Measurements from ENCODE around the gene RASGRF2. TPM values are rescaled to one million over a fixed set of nuclear protein-coding genes. Genes with fewer than 3 reads are reported as not detected.
A peak's percentile ranks its signal among the peaks of the same experiment; 100 is the strongest.

Gene RASGRF2
- total and polyA plus RNA-seq, 2 experiments from 2014 or later: 0.04 TPM; not detected in 1

DNA sequence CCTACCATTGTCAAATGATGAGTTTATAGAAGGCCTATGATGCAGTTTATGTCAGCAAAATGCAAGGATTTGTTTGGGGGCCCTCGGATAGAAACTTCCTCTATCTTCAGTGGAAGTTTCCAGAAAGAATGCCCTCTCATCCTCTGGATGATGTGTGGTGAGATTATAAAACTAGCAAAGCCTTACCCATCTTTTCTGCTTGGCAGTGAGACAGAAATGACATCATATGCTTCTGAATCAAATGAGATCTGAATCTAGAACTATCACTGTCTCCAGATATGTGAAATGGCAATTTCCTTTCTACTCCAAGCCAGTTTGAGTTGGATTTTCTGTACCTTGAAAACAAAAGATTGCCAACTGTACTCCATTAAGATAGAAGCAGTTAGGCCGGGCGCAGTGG is 212.5 kb downstream of the RASGRF2 start:
- no peaks in the 10 kb centered on the region for H3K79me2 ChIP-seq (ENCODE audit: insufficient read depth)
- no peak for TF ChIP-seq EZH2 (IDR thresholded peaks at IDR 0.05; ENCODE audit: insufficient read depth, poor library complexity, severe bottlenecking)
- TF ChIP-seq EZH2phosphoT487 (IDR thresholded peaks at IDR 0.05; ENCODE audit: insufficient read depth, low read depth): no peak

DNA sequence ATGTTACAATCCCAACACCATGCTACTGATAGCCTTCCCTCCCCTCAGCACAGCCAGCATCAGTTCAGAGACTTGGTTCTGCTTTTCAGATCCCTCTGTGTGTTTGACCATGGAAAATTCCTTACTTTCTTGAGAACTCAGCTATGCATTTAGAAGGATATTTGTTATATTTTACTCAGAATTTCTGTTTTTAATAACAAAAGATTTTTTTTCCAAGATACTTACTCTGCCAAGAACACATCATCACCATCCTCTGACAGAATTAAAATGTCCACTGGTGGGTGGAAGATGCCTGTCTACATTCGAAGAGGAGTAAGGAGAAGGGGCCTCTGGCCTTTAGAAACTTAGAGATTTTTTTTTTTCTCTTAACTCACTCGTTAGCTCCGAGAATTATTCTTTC is 216.9 kb downstream of the RASGRF2 start:
- in situ Hi-C loops (cut with MboI): loop anchor here (25.0 kb wide), 1 partner anchor 490 kb away; no protein-coding TSS in a partner anchor

More for the DNA sequence above, 212.5 kb downstream of the RASGRF2 start:
- no peaks in the 10 kb centered on the region for H3K9me2 ChIP-seq (ENCODE audit: insufficient read depth)
- no peaks in the 10 kb centered on the region for H3K27me3 ChIP-seq (replicated peaks; ENCODE audit: insufficient read depth)
- no peak overlapping the region for H3K4me2 ChIP-seq (ENCODE audit: unreplicated experiment)
- no peaks in the 10 kb centered on the region for H3F3A ChIP-seq (ENCODE audit: insufficient read depth)
- peak; percentile 2 for DNase-seq
- 65 to 71% methylated on average over 3 of the region's 3 CpGs for WGBS, 2 experiments (ENCODE audit: low coverage in 1 of 2, low lambda C conversion rate in 2 of 2, missing lambda C conversion rate in 2 of 2)
- no peaks in the 10 kb centered on the region for H3K36me3 ChIP-seq (ENCODE audit: low read depth)
- H3K4me3 ChIP-seq: no peak overlapping the region
- H3K4me1 ChIP-seq (ENCODE audit: insufficient read depth): no peaks in the 10 kb centered on the region
- no peak overlapping the region for H3K27ac ChIP-seq
- H4K20me1 ChIP-seq (ENCODE audit: insufficient read depth): no peaks in the 10 kb centered on the region
- no peak overlapping the region for H3K9ac ChIP-seq
- H3K9me3 ChIP-seq (ENCODE audit: low read depth): no peaks in the 10 kb centered on the region
- in situ Hi-C loops (cut with MboI): no loop called here
- H2AFZ ChIP-seq: no peak overlapping the region

GRCh38 chr5:81179959-81180358 is 219.8 kb downstream of the RASGRF2 start:
- Histone ChIP-seq H3K79me2 (ENCODE audit: insufficient read depth) (no peaks in the 10 kb centered on the region), H3K27me3 (replicated peaks; ENCODE audit: insufficient read depth) (no peaks in the 10 kb centered on the region), H3K4me1 (ENCODE audit: insufficient read depth) (no peaks in the 10 kb centered on the region), H3K9me3 (ENCODE audit: low read depth) (no peaks in the 10 kb centered on the region), H3K9me2 (ENCODE audit: insufficient read depth) (no peaks in the 10 kb centered on the region), H3K4me3 (no peak overlapping the region), H3K9ac (no peak overlapping the region), H3K27ac (no peak overlapping the region), H2AFZ (no peak overlapping the region), H3F3A (ENCODE audit: insufficient read depth) (no peaks in the 10 kb centered on the region), H4K20me1 (ENCODE audit: insufficient read depth) (no peaks in the 10 kb centered on the region), H3K36me3 (ENCODE audit: low read depth) (no peaks in the 10 kb centered on the region), H3K4me2 (ENCODE audit: unreplicated experiment) (no peak overlapping the region)
- WGBS, 2 experiments (ENCODE audit: low coverage in 1 of 2, low lambda C conversion rate in 2 of 2, missing lambda C conversion rate in 2 of 2): 83 to 84% methylated on average over 14 of the region's 14 CpGs
- DNase-seq: no peak
- in situ Hi-C loops (cut with MboI): loop anchor here (25.0 kb wide), 1 partner anchor 493 kb away; no protein-coding TSS in a partner anchor
- no peak for TF ChIP-seq EZH2 (IDR thresholded peaks at IDR 0.05; ENCODE audit: insufficient read depth, poor library complexity, severe bottlenecking)
- TF ChIP-seq EZH2phosphoT487 (IDR thresholded peaks at IDR 0.05; ENCODE audit: insufficient read depth, low read depth): no peak

More for the DNA sequence above, 216.9 kb downstream of the RASGRF2 start:
- H3K36me3 ChIP-seq (ENCODE audit: low read depth): no peaks in the 10 kb centered on the region
- H3K4me2 ChIP-seq (ENCODE audit: unreplicated experiment): no peak overlapping the region
- WGBS, 2 experiments (ENCODE audit: low coverage in 1 of 2, low lambda C conversion rate in 2 of 2, missing lambda C conversion rate in 2 of 2): 2 to 7% methylated on average over 3 of the region's 3 CpGs
- H3K9me2 ChIP-seq (ENCODE audit: insufficient read depth): no peaks in the 10 kb centered on the region
- H3K27me3 ChIP-seq (replicated peaks; ENCODE audit: insufficient read depth): no peaks in the 10 kb centered on the region
- no peaks in the 10 kb centered on the region for H3K4me1 ChIP-seq (ENCODE audit: insufficient read depth)
- TF ChIP-seq EZH2phosphoT487 (IDR thresholded peaks at IDR 0.05; ENCODE audit: insufficient read depth, low read depth) (no peak), EZH2 (IDR thresholded peaks at IDR 0.05; ENCODE audit: insufficient read depth, poor library complexity, severe bottlenecking) (no peak)
- no peak overlapping the region for H3K27ac ChIP-seq
- no peak overlapping the region for H2AFZ ChIP-seq
- no peak overlapping the region for H3K4me3 ChIP-seq
- H3K9me3 ChIP-seq (ENCODE audit: low read depth): no peaks in the 10 kb centered on the region
- H3K79me2 ChIP-seq (ENCODE audit: insufficient read depth): no peaks in the 10 kb centered on the region
- H3K9ac ChIP-seq: no peak overlapping the region
- H4K20me1 ChIP-seq (ENCODE audit: insufficient read depth): no peaks in the 10 kb centered on the region
- no peaks in the 10 kb centered on the region for H3F3A ChIP-seq (ENCODE audit: insufficient read depth)
- no peak for DNase-seq

- Histone ChIP-seq H3K4me1 (ENCODE audit: insufficient read depth) (no peaks in the 10 kb centered on the region), H3K9me2 (ENCODE audit: insufficient read depth) (no peaks in the 10 kb centered on the region), H3K79me2 (ENCODE audit: insufficient read depth) (no peaks in the 10 kb centered on the region), H2AFZ (no peak overlapping the region), H3K9ac (no peak overlapping the region), H3K4me2 (ENCODE audit: unreplicated experiment) (no peak overlapping the region), H4K20me1 (ENCODE audit: insufficient read depth) (no peaks in the 10 kb centered on the region), H3F3A (ENCODE audit: insufficient read depth) (no peaks in the 10 kb centered on the region), H3K9me3 (ENCODE audit: low read depth) (no peaks in the 10 kb centered on the region), H3K27ac (no peak overlapping the region), H3K36me3 (ENCODE audit: low read depth) (no peaks in the 10 kb centered on the region), H3K27me3 (replicated peaks; ENCODE audit: insufficient read depth) (no peaks in the 10 kb centered on the region), H3K4me3 (no peak overlapping the region)
- no peak for DNase-seq
- in situ Hi-C loops (cut with MboI): loop anchor here (25.0 kb wide), 1 partner anchor 494 kb away; no protein-coding TSS in a partner anchor
- no peak for TF ChIP-seq EZH2phosphoT487 (IDR thresholded peaks at IDR 0.05; ENCODE audit: insufficient read depth, low read depth)
- WGBS, 2 experiments (ENCODE audit: low coverage in 1 of 2, low lambda C conversion rate in 2 of 2, missing lambda C conversion rate in 2 of 2): 48 to 52% methylated on average over 5 of the region's 5 CpGs
Observed at GRCh38 chr5:81180780-81181460, 220.8 kb downstream of the RASGRF2 start.

All from GM23248 (cell line).